ENCODE measurements around the gene ENDOV. TPM values are rescaled to one million over a fixed set of nuclear protein-coding genes. Genes with fewer than 3 reads are reported as not detected.

The ENDOV gene
- total RNA-seq, 1 donor from 2014 or later, result 11.8 TPM

GRCh38 chr17:80423536-80424225 is 8.7 kb downstream of the ENDOV start:
- H3K27me3 ChIP-seq, result no peaks in the 10 kb centered on the region
- no peak for TF ChIP-seq POLR2A (IDR thresholded peaks at IDR 0.05)
- TF ChIP-seq, protein P1, sequence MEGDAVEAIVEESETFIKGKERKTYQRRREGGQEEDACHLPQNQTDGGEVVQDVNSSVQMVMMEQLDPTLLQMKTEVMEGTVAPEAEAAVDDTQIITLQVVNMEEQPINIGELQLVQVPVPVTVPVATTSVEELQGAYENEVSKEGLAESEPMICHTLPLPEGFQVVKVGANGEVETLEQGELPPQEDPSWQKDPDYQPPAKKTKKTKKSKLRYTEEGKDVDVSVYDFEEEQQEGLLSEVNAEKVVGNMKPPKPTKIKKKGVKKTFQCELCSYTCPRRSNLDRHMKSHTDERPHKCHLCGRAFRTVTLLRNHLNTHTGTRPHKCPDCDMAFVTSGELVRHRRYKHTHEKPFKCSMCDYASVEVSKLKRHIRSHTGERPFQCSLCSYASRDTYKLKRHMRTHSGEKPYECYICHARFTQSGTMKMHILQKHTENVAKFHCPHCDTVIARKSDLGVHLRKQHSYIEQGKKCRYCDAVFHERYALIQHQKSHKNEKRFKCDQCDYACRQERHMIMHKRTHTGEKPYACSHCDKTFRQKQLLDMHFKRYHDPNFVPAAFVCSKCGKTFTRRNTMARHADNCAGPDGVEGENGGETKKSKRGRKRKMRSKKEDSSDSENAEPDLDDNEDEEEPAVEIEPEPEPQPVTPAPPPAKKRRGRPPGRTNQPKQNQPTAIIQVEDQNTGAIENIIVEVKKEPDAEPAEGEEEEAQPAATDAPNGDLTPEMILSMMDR (IDR thresholded peaks at IDR 0.05), result no peak
- TF ChIP-seq POLR2AphosphoS5 (IDR thresholded peaks at IDR 0.05; ENCODE audit: insufficient read depth in 1 of 2, low read depth in 1 of 2), result no peak
- DNase-seq (ENCODE audit: extremely low spot score in 2 of 2), result no peak
- no peak overlapping the region for H3K4me3 ChIP-seq
- no peaks in the 10 kb centered on the region for H3K9me3 ChIP-seq
- H3K36me3 ChIP-seq, result no peaks in the 10 kb centered on the region
- peaks cover 7% of the 10 kb centered on the region for H3K4me1 ChIP-seq
- no peak overlapping the region for H3K27ac ChIP-seq
- intact Hi-C loops (cut with DNase I), result no loop called here

- Histone ChIP-seq H3K27me3 (no peaks in the 10 kb centered on the region), H3K4me1 (peaks cover 7% of the 10 kb centered on the region), H3K4me3 (no peak overlapping the region), H3K9me3 (no peaks in the 10 kb centered on the region), H3K36me3 (no peaks in the 10 kb centered on the region), H3K27ac (no peak overlapping the region)
- intact Hi-C loops (cut with DNase I), result no loop called here
- no peak for DNase-seq (ENCODE audit: extremely low spot score in 2 of 2)
- TF ChIP-seq POLR2A (IDR thresholded peaks at IDR 0.05), result no peak
- TF ChIP-seq, protein P1 (IDR thresholded peaks at IDR 0.05), result no peak
- no peak for TF ChIP-seq POLR2AphosphoS5 (IDR thresholded peaks at IDR 0.05; ENCODE audit: insufficient read depth in 1 of 2, low read depth in 1 of 2)
These were observed 9.3 kb downstream of the ENDOV start for GRCh38 chr17:80424261-80424660.

DNA sequence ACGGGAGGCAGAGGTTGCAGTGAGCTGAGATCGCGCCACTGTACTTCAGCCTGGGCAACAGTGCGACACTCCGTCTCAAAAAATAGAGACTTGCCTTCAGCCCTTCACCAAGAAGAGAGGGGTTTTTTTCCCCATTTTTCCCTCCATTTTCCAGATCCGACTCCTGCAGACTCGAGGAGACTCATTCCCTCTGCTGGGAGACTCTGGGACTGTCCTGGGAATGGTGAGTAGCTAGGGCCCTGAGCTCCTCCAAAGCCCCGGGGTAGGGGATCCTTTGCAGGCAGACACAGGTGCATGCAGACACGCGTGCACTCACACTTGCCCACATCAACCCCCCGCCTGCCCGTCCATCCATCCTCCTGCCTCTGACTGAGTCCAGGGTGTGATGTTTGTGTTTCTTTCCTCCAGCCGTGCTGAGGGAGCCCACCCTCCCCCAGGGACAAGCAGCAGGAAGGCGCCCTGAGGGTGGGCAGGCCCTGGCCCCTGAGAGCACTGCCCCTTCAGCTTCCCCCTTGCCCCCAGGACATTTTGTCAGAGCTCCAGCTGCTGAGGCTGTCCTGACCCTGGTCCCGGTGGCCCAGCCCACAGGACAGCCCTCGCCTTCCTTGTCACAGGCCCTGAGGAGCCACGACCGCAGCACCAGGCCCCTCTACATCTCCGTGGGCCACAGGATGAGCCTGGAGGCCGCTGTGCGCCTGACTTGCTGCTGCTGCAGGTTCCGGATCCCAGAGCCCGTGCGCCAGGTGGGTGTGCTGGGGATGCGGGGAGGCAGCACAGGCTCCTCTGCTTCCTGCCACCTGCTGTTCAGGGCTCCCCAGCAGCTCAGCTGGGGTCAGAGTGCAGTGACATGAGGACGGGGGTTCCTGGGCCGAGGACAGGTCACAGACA is 10.2 kb downstream of the ENDOV start:
- no peak for DNase-seq (ENCODE audit: extremely low spot score in 2 of 2)
- H3K4me1 ChIP-seq, result peaks cover 7% of the 10 kb centered on the region
- no peak for TF ChIP-seq POLR2AphosphoS5 (IDR thresholded peaks at IDR 0.05; ENCODE audit: insufficient read depth in 1 of 2, low read depth in 1 of 2)
- TF ChIP-seq, protein P1 (IDR thresholded peaks at IDR 0.05), result no peak
- TF ChIP-seq POLR2A (IDR thresholded peaks at IDR 0.05), result no peak
- no peaks in the 10 kb centered on the region for H3K36me3 ChIP-seq
- intact Hi-C loops (cut with DNase I), result loop anchor here (5.0 kb wide), 1 partner anchor 557 kb away; no protein-coding TSS in a partner anchor
- no peak overlapping the region for H3K4me3 ChIP-seq
- no peak overlapping the region for H3K27ac ChIP-seq
- H3K9me3 ChIP-seq, result no peaks in the 10 kb centered on the region
- no peaks in the 10 kb centered on the region for H3K27me3 ChIP-seq

GRCh38 chr17:80425835-80426426 is 11.0 kb downstream of the ENDOV start:
- H3K36me3 ChIP-seq, result no peaks in the 10 kb centered on the region
- intact Hi-C loops (cut with DNase I), result loop anchor here (5.0 kb wide), 1 partner anchor 556 kb away; no protein-coding TSS in a partner anchor
- H3K4me1 ChIP-seq, result peaks cover 7% of the 10 kb centered on the region
- H3K4me3 ChIP-seq, result no peak overlapping the region
- no peaks in the 10 kb centered on the region for H3K9me3 ChIP-seq
- no peak for TF ChIP-seq POLR2AphosphoS5 (IDR thresholded peaks at IDR 0.05; ENCODE audit: insufficient read depth in 1 of 2, low read depth in 1 of 2)
- TF ChIP-seq, protein P1 (IDR thresholded peaks at IDR 0.05), result no peak
- no peaks in the 10 kb centered on the region for H3K27me3 ChIP-seq
- H3K27ac ChIP-seq, result no peak overlapping the region
- DNase-seq (ENCODE audit: extremely low spot score in 2 of 2), result no peak
